Stimulated activated CD4-positive, alpha-beta T cell treated with anti-CD3 and anti-CD28 coated beads, Interleukin-15, amount 100 ng/mL, for 24 hours (primary cell): Measurements from ENCODE around the gene SLC39A11.
"Not testable (repeated sequence)": the region's sequence is repeated elsewhere in the genome, so short reads cannot be mapped to it uniquely, and the experiment has no call there.

Experiments
- DNase-seq: peaks from one replicate; pipeline ENCODE4 v3.0.0-alpha.2; 2020

SLC39A11 gene

DNA sequence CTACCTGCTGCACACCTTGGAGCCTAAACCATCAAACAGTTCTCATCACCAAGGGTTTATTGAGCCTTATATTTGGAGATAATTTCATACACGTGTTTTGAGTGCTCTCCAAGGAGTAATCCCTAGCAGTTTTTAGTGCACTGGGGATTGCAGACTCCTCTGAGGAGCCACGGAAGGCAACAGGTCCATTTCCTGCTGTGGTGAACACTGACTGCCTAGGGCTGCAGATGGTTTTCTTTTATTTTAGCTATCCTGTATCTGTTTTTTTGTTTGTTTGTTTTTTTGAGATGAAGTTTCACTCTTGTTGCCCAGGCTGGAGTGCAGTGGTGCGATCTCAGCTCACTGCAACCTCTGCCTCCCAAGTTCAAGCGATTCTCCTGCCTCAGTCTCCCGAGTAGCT lies 93.0 kb downstream of the SLC39A11 start:
- DNase-seq, result not testable (repeated sequence)

DNA sequence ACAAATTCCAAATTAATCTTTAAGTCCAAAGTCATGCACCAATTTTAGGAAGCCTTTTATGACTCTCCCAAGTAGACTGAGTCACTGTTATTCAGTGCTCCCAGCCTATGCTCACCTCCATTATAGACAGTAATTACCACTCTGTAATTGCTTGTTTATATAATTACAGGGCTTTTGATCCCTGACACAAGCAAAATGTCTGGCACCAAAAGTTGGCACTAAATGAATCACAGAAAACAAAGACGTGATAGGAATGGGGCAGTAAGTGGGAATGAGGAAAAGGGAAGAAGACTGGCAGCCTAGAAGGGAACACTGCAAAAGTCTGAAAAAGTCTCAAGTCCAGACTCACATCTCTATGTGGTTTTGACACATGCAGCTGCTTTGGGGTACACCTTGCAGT lies 94.1 kb downstream of the SLC39A11 start:
- no peak for DNase-seq

GRCh38 chr17:72997559-72997958 lies 94.9 kb downstream of the SLC39A11 start:
- DNase-seq, result no peak

GRCh38 chr17:72996791-72997190 lies 95.7 kb downstream of the SLC39A11 start:
- no peak for DNase-seq

GRCh38 chr17:72995008-72995656 lies 97.4 kb downstream of the SLC39A11 start:
- no peak for DNase-seq

- peak; percentile 53 for DNase-seq
Observed at GRCh38 chr17:72992783-72993467, 99.6 kb downstream of the SLC39A11 start.

- DNase-seq, result no peak
Observed at GRCh38 chr17:72991651-72992050, 100.8 kb downstream of the SLC39A11 start.

- no peak for DNase-seq
Observed at GRCh38 chr17:72989074-72989610, 103.3 kb downstream of the SLC39A11 start.

- DNase-seq, result no peak
Observed at GRCh38 chr17:72988451-72988850, 104.0 kb downstream of the SLC39A11 start.

GRCh38 chr17:72987166-72987565 lies 105.3 kb downstream of the SLC39A11 start:
- no peak for DNase-seq

DNA sequence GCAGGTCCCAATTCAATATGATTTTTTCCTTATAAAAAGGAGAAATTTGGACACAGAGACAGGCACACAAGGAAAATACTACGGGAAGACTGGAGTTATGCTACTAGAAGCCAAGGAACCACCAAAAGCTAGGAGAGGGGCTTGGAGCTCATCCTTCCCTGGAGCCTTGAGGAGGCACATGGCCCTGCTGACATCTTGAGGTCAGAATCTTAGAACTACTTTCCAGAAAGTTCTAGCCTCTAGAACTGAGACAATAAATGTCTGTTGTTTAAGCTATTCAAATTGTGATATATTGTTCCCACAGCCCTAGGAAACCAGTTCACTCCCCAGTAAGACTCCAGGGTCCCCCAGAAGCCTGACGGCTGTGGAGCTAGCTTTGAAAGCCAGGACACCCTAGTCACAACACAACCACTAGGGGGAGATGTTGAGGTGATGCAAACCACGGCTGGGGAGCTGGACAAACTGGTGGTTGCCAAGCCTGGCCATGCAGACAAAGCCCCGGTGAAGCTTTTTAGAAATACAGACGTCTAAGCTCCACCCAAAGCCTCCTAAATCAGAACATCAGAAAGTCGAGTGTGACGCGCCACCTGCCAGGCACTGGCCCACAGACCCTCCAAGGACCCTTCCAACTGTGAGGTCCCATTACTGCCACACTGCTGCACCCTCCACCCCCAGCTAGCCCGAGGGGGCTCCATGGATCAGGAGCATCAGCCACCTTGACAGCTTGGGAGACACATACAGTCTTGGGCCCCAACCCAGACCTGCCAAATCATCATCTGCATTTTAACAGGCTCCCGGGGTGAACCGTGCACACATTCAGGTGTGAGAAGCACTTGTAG lies 106.4 kb downstream of the SLC39A11 start:
- peak; percentile 60 for DNase-seq

DNA sequence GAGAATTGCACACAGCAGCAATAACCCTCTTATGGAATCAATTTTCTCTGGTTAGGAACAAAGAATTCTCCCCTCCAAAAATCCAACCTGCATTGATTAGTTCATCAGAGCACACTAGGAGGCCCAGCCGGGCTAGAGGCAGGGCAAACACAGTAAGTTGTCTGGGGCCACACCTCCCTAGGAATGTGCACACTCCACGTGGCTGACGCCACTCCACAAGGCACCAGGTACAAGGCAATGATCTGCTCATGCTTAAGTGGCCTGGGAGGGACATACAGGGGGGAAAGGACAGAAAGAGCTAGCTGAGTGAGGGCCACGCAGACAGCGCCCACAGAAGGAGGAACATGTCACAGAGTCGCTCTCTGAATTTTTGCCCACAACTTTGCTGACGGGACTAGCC lies 107.6 kb downstream of the SLC39A11 start:
- no peak for DNase-seq

DNA sequence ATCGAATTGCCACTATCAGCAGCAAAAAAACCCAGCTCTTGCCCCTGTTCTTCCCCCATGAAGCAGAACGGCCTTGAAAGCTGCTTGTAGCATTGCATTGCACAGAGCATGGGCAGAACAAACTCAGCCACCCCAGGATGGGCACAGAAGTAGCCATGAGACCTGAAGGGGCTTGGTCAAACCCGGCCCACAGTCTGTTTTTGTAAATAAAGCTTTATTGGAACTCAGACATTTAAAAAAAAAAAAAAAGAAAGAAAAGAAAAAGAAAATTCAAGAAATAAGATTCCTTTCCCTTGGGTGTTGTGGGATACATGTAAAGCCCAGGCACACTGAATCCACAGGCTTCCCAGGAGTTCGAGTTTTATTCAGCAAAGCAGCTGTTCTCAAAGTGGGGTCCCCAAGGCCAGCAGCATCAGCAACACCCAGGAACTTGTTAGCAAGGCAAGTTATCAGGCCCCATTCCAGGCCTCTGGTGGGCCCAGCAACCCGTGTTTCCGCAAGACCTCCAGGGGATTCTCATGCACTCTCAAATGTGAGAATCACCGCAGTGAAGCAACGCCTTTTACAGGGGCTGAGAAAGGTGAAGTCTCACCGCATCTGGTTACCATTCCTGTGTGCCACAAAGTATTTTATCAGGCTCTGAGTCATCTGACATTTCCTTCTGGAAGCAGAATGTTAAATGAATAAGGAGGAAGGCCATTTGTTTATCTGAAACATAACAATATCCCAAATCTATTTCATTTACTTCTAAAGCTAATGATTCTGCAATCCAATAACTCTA lies 108.2 kb downstream of the SLC39A11 start:
- no peak for DNase-seq

GRCh38 chr17:72982680-72983079 lies 109.8 kb downstream of the SLC39A11 start:
- no peak for DNase-seq

DNA sequence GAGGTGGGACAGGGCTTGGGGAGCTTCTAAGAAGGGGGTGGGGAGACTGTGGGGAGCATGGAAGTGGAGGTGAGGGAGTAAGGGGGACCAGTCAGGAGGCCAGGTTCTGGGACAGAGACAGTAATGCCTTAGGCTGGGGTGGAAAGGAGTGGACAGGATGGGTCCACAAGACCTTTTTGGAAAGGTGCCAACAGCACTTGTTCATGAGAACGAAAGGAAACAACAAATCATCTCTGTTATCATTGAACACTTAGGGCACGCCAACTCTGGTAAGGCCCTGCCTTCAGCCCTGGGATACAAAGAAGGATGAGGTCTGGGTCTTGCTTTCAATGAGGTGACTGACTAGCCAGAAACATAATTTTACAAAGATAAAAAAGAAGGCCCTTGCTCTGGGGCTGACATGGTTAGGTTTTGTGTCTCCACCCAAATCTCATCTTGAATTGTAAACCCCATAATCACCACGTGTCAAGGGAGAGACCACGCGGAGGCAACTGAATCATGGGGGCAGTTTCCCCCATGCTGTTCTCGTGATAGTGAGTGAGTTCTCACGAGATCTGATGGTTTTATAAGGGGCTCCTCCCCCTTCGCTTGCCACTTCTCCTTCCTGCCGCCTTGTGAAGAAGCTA lies 113.8 kb downstream of the SLC39A11 start:
- DNase-seq, result no peak

GRCh38 chr17:72977771-72978417 lies 114.6 kb downstream of the SLC39A11 start:
- no peak for DNase-seq

- no peak for DNase-seq
Observed at GRCh38 chr17:72976971-72977770, 115.3 kb downstream of the SLC39A11 start.

DNA sequence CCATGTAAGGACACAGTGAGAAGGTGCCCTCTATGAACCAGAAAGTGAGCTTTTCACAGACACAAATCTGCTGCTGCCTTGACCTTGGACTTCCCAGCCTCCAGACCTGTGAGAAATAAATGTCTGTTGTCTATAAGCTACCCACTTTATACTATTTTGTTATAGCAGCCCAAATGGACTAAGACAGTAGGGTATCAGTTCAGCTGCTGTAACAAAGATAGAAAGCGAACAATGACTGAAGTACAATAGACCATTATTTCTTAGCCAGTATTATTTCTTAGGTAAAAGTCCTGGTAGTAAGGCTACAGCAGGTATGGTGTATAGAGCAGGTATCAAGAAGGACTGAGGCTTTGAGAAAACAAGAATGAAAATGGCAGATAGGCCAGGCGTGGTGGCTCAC lies 117.0 kb downstream of the SLC39A11 start:
- DNase-seq, result no peak

GRCh38 chr17:72974605-72975232 lies 117.8 kb downstream of the SLC39A11 start:
- no peak for DNase-seq

DNA sequence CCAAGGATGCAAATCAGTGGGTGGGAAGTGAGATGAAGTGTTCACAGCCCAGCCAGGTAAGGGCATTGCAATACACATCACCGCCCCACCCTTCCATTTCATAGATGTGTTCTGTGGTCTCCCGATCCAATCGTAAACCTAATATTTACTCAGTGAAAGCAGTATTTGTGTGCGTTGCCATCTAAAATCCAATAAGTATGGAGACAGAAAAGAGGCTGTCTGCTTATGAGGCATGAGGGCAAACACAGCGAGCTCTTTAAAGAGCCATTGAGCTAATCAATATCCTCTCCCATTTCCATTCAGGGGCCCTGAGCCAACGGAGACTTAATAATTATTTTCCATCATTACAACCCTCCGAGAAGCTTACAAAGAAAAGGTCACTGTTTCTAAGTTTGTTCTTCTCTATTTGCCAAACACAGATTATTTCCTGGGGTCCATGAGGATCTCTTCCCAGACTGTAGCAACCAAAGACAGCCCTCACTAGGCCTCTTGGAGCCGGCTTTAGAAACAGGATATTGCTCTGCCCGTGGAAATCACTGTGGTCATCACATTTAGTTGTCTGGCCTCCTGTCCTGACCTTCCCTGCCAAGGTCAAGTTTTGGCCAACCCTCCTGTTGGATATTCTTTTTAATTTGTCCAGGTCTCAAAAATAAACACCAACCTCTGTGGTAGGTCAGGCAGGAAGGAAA lies 120.1 kb downstream of the SLC39A11 start:
- no peak for DNase-seq
